ENCODE measurements around the gene SLC51B. TPM values are rescaled to one million over a fixed set of nuclear protein-coding genes. Genes with fewer than 3 reads are reported as not detected.
A peak's percentile ranks its signal among the peaks of the same experiment; 100 is the strongest.
"Not testable (repeated sequence)": the region's sequence is repeated elsewhere in the genome, so short reads cannot be mapped to it uniquely, and the experiment has no call there.

Gene SLC51B
- total RNA-seq, 1 donor: not detected

GRCh38 chr15:65087411-65087810 lies 42.2 kb downstream of the SLC51B start:
- no peak for TF ChIP-seq CTCF (IDR thresholded peaks at IDR 0.05; ENCODE audit: insufficient read depth, low read depth, low read length)
- no peak for DNase-seq (ENCODE audit: low read depth)

GRCh38 chr15:65087873-65088642 lies 42.9 kb downstream of the SLC51B start:
- TF ChIP-seq CTCF (IDR thresholded peaks at IDR 0.05; ENCODE audit: insufficient read depth, low read depth, low read length): no peak
- no peak overlapping the region for H3K4me3 ChIP-seq (ENCODE audit: low read depth, low read length)
- DNase-seq (ENCODE audit: low read depth): no peak

More at GRCh38 chr15:65087411-65087810, 42.2 kb downstream of the SLC51B start:
- H3K4me3 ChIP-seq (ENCODE audit: low read depth, low read length): no peak overlapping the region

- no peak for TF ChIP-seq CTCF (IDR thresholded peaks at IDR 0.05; ENCODE audit: insufficient read depth, low read depth, low read length)
- DNase-seq (ENCODE audit: low read depth): no peak
- no peak overlapping the region for H3K4me3 ChIP-seq (ENCODE audit: low read depth, low read length)
Measured at GRCh38 chr15:65088643-65089021, 43.4 kb downstream of the SLC51B start.

- no peak overlapping the region for H3K4me3 ChIP-seq (ENCODE audit: low read depth, low read length)
- no peak for TF ChIP-seq CTCF (IDR thresholded peaks at IDR 0.05; ENCODE audit: insufficient read depth, low read depth, low read length)
- peak; percentile 79 for DNase-seq (ENCODE audit: low read depth)
Measured at GRCh38 chr15:65089206-65089824, 44.1 kb downstream of the SLC51B start.

GRCh38 chr15:65091946-65092770 lies 47.0 kb downstream of the SLC51B start:
- no peak overlapping the region for H3K4me3 ChIP-seq (ENCODE audit: low read depth, low read length)
- no peak for DNase-seq (ENCODE audit: low read depth)
- no peak for TF ChIP-seq CTCF (IDR thresholded peaks at IDR 0.05; ENCODE audit: insufficient read depth, low read depth, low read length)

GRCh38 chr15:65092911-65093792 lies 48.0 kb downstream of the SLC51B start:
- no peak for DNase-seq (ENCODE audit: low read depth)
- no peak for TF ChIP-seq CTCF (IDR thresholded peaks at IDR 0.05; ENCODE audit: insufficient read depth, low read depth, low read length)
- no peak overlapping the region for H3K4me3 ChIP-seq (ENCODE audit: low read depth, low read length)

- not testable (repeated sequence) for H3K4me3 ChIP-seq (ENCODE audit: low read depth, low read length); DNase-seq (ENCODE audit: low read depth)
Measured at GRCh38 chr15:65093793-65094170, 48.6 kb downstream of the SLC51B start.

All from fibroblast of villous mesenchyme (primary cell).